ENCODE measurements around the gene MCAT.

- TF ChIP-seq POLR2A (IDR thresholded peaks at IDR 0.05) (no peak), CTCF (IDR thresholded peaks at IDR 0.05) (no peak), POLR2AphosphoS5 (IDR thresholded peaks at IDR 0.05) (no peak), EP300 (IDR thresholded peaks at IDR 0.05) (no peak)
Observed at GRCh38 chr22:43101306-43101705, 41.9 kb downstream of the MCAT start.

Data from gastroesophageal sphincter (tissue), 3 donors.